Mesothelial cell of epicardium (in vitro differentiated cells): ENCODE measurements around the gene TEX29. TPM values are rescaled to one million over a fixed set of nuclear protein-coding genes. Genes with fewer than 3 reads are reported as not detected.

Experiments used
- DNase-seq, 2 experiments: peaks; one replicate each; pipeline ENCODE4 v3.0.0; 2021; ENCODE audit warnings: low spot score in 2 of 2; ENCODE audit not compliant: unreplicated experiment in 2 of 2
- H3K27ac Mint-ChIP-seq: 2 replicates; pipeline ENCODE4 v1.8.0; 2021; ENCODE audit warnings: mixed read lengths
- H3K27me3 Mint-ChIP-seq: 2 replicates; pipeline ENCODE4 v1.8.0; 2021; ENCODE audit warnings: low read depth, mixed read lengths
- H3K36me3 Mint-ChIP-seq: 2 replicates; pipeline ENCODE4 v1.8.0; 2021; ENCODE audit warnings: mixed read lengths
- H3K4me1 Mint-ChIP-seq: 2 replicates; pipeline ENCODE4 v1.8.0; 2021; ENCODE audit warnings: mixed read lengths
- H3K4me3 Mint-ChIP-seq: 2 replicates; pipeline ENCODE4 v1.8.0; 2021; ENCODE audit warnings: mild to moderate bottlenecking, moderate library complexity, mixed read lengths
- H3K9me3 Mint-ChIP-seq: 2 replicates; pipeline ENCODE4 v1.8.0; 2021; ENCODE audit warnings: mixed read lengths
- total RNA-seq: library from RNA; stranded (reverse); gene quantifications from 3 replicates; pipeline ENCODE4 v1.2.1, GENCODE V29; 2021
- TF ChIP-seq, protein P1 (sequence below): fragments of 200-600 bp; sonication (generic); IDR thresholded peaks from one replicate; pipeline ENCODE4 v1.5.0; 2021; ENCODE audit warnings: antibody characterized with exemption; ENCODE audit not compliant: unreplicated experiment

TEX29 gene
- total RNA-seq, 1 donor from 2014 or later, result 0.45 TPM

DNA sequence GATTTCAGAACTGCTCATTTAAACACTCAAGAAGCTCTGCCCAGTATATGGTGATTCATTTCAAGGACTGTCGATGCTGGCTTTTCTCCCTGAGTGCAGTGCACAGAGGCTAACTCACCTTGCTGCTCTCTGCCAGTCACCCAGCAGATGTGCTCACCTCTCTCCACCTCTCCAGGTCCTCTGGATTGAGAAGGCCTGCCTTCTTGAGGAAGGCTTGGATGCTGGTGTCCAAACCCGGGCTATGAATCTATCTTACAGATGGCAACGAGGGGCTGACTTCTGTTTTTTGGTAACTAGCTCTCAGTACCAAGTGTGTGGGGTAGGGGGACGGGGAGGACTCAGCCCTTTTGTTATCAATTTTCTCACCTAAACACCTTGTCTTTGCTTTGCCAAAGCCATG lies 47.6 kb downstream of the TEX29 start:
- Mint-ChIP-seq H3K4me3 (no peak overlapping the region), H3K36me3 (no peaks in the 10 kb centered on the region), H3K27ac (no peak overlapping the region), H3K4me1 (peaks cover 8% of the 10 kb centered on the region), H3K27me3 (peaks cover 35% of the 10 kb centered on the region), H3K9me3 (no peaks in the 10 kb centered on the region)
- TF ChIP-seq, protein P1, sequence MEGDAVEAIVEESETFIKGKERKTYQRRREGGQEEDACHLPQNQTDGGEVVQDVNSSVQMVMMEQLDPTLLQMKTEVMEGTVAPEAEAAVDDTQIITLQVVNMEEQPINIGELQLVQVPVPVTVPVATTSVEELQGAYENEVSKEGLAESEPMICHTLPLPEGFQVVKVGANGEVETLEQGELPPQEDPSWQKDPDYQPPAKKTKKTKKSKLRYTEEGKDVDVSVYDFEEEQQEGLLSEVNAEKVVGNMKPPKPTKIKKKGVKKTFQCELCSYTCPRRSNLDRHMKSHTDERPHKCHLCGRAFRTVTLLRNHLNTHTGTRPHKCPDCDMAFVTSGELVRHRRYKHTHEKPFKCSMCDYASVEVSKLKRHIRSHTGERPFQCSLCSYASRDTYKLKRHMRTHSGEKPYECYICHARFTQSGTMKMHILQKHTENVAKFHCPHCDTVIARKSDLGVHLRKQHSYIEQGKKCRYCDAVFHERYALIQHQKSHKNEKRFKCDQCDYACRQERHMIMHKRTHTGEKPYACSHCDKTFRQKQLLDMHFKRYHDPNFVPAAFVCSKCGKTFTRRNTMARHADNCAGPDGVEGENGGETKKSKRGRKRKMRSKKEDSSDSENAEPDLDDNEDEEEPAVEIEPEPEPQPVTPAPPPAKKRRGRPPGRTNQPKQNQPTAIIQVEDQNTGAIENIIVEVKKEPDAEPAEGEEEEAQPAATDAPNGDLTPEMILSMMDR, result no peak
- DNase-seq, result no peak

DNA sequence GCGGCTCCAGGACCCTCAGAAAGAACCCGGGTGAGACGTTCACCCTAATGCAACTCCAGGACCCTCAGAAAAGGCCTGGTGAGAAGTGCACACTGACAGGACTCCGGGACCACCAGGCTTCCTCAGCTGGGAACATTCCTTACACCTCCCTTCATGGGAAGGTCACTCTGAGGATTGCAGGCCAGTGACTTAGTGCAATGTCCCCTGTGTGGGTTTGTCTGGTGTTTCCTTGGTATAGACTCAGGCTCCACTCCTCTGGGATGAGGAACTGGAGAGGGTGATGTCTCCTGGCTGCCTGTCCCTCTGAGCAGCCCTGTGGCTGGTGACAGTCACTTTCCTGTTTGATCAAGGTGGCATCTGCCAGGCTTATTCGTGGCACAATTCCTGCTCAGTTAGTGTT lies 49.7 kb downstream of the TEX29 start:
- peaks cover 8% of the 10 kb centered on the region for H3K4me1 Mint-ChIP-seq
- TF ChIP-seq, protein P1, result no peak
- H3K27ac Mint-ChIP-seq, result no peak overlapping the region
- H3K36me3 Mint-ChIP-seq, result no peaks in the 10 kb centered on the region
- H3K9me3 Mint-ChIP-seq, result no peaks in the 10 kb centered on the region
- peaks cover 31% of the 10 kb centered on the region for H3K27me3 Mint-ChIP-seq
- DNase-seq, result no peak
- no peak overlapping the region for H3K4me3 Mint-ChIP-seq

DNA sequence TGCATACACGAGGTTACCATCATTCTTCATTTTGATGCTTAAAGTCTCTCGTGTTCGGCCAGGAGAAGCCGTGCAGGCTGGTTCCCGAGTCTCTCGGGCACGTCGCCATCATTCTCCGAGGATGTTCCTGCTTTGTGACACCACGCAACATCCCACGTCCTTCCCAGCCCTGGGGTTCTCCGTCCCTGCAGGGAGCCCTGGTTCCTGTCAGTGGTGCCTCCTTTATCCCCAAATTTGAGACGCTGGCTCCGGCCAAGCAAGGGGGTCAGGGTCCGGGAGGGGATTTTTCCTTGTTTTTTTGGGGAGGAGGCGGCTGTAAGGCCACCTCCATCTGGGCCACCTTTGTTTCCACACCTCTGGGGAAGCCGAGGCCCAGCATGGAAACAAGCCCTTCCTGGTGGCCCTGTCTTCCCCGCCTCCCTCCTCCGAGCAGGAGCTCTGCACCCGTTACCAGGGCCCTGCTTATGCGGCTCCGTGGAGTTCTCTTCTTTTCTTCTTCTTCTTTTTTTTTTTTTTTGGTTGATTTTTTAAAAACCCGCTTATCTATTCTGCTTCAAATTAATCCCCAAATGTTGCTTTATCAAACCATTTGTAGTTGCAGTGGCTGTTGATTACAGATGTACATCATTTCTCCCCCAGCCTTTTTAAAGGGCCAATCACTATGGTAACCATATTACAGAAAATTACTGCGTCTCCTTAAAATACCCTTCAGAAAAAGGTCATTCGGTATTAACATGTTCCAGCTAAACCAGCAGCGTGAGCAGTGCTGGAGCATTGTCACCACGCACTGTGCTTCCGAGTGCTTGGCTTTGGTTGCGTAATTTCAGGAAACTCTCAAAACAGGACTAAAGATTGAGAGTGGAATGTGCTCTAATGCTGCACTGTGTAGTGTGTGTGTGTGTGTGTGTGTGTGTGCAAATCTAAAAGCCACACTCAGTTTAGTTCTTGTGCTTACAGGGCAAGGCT lies 50.4 kb downstream of the TEX29 start:
- TF ChIP-seq, protein P1, result no peak
- H3K4me3 Mint-ChIP-seq, result no peak overlapping the region
- H3K27me3 Mint-ChIP-seq, result peaks cover 31% of the 10 kb centered on the region
- no peaks in the 10 kb centered on the region for H3K36me3 Mint-ChIP-seq
- no peaks in the 10 kb centered on the region for H3K9me3 Mint-ChIP-seq
- peaks cover 8% of the 10 kb centered on the region for H3K4me1 Mint-ChIP-seq
- no peak overlapping the region for H3K27ac Mint-ChIP-seq
- no peak for DNase-seq

DNA sequence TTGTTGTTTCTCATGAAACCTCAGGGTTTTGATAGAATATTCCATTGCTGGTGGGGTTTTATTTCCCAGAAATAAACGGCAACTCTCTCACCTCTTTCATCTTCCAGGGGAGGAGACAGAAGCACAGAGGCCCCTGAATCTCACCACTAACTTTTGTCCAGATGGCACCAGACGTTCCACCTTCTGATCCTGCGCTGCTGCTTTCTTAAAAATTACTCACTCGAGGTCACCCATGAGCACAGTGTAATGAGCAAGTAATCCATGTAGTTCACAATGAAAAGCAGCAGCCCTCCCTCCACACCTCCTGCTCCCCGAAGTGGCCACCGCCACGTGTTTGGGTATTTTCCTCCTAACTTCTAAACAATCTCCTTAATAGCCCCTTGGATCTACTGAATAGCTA lies 51.3 kb downstream of the TEX29 start:
- Mint-ChIP-seq H3K4me3 (no peak overlapping the region), H3K4me1 (peaks cover 8% of the 10 kb centered on the region), H3K9me3 (no peaks in the 10 kb centered on the region), H3K27me3 (peaks cover 27% of the 10 kb centered on the region), H3K36me3 (no peaks in the 10 kb centered on the region), H3K27ac (no peak overlapping the region)
- no peak for DNase-seq
- TF ChIP-seq, protein P1, result no peak

DNA sequence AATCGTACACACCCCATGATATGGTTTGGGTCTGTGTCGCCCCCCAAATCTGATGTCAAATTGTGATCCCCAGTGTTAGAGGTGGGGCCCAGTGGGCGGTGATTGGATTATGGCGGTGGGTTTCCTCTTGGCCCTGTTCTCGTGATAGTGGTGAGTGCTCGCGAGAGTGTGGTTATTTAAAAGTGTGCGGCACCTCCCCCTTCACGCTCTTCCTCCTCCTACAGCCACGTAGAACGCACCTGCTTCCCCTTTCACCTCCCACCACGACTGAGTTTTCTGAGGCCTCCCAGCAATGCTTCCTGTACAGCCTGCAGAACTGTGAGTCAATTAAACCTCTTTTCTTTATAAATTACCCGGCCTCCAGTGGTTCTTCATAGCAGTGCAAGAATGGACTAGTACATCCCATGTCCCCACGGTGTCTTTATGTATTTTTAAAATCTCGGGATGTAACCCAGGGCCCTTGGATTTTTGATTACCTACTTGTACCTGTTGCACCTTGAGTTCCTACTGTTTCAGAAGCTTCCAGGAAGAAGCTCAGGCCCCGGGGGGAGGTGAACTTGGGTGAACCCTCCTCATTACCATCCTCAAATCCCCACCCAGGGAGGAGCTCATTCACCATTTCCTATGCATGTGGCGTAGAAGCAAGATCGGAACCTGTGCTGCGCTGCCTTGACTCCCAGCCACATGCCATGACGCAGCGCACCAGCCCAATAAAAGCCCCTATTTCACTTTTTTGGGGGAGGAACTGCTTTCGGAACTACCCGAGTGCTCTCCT lies 52.4 kb downstream of the TEX29 start:
- Mint-ChIP-seq H3K4me1 (peaks cover 8% of the 10 kb centered on the region), H3K9me3 (no peaks in the 10 kb centered on the region), H3K4me3 (no peak overlapping the region), H3K36me3 (no peaks in the 10 kb centered on the region), H3K27me3 (peaks cover 25% of the 10 kb centered on the region), H3K27ac (no peak overlapping the region)
- DNase-seq, result no peak
- TF ChIP-seq, protein P1, result no peak
